GM18499 (cell line): ENCODE results near the gene EAPP.
"Not testable (repeated sequence)": the region's sequence is repeated elsewhere in the genome, so short reads cannot be mapped to it uniquely, and the experiment has no call there.

ENCODE experiments used
- ATAC-seq: cut with Tn5 transposase; IDR thresholded peaks from one replicate; pipeline ENCODE4 v1.9.1; 2021; ENCODE audit warnings: moderate number of reproducible peaks; ENCODE audit not compliant: insufficient read depth, unreplicated experiment

Gene EAPP

DNA sequence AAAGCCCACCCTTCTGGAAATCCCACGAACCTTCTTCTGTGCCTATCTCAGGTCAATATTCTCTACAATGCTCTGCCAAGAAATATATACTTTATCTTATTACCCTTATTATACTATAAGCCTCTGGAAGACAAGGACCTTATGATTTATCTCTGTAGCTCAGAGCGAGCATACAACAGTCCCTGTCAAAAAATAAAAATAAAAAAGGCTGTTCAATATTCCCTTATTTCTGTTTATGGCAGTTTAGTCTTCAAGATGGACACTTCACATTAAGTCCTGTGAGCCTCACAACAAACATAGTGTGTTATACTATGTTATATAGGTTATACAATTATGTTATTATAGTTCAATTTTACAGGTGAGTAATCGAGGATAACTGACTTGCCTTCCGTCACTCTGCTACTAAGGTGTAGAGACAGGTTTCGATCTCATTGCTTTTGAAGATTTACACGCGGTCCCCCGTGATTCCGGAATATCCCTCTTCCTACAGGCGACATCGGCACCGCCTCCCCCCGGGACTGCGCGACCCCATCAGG lies 562 bp downstream of the EAPP start:
- ATAC-seq = peak; percentile 7

DNA sequence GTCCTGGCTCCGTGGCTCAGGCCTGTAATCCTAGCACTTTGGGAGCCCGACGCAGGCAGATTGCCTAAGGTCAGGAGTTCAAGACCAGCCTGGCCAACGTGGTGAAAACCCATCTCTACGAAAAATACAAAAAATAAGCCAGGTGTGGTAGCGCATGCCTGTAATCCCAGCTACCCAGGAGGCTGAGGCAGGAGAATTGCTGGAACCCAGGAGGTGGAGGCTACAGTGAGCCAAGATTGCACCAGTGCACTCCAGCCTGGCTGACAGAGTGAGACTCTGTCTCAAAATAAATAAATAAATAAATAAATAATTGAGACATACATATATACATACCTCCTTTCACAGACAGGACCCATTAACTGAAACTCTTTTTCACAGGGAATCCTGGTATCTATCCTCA lies 1.4 kb downstream of the EAPP start:
- ATAC-seq = not testable (repeated sequence)

DNA sequence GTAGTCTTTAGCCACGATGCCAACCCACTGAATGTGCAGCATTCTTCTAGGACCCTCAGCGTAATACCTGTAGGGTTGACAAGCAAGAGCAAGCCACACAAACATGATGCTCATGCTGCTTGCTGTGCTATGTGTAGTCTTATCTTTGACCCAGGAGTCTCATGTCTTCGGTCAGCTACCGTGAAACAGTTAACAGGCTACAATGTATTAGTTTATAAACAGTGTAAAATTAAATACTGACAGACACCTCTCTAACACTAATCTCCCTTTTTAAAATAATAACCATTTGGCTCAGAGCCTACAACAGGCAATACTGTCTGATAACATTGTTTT lies 1.9 kb downstream of the EAPP start:
- ATAC-seq = no peak

DNA sequence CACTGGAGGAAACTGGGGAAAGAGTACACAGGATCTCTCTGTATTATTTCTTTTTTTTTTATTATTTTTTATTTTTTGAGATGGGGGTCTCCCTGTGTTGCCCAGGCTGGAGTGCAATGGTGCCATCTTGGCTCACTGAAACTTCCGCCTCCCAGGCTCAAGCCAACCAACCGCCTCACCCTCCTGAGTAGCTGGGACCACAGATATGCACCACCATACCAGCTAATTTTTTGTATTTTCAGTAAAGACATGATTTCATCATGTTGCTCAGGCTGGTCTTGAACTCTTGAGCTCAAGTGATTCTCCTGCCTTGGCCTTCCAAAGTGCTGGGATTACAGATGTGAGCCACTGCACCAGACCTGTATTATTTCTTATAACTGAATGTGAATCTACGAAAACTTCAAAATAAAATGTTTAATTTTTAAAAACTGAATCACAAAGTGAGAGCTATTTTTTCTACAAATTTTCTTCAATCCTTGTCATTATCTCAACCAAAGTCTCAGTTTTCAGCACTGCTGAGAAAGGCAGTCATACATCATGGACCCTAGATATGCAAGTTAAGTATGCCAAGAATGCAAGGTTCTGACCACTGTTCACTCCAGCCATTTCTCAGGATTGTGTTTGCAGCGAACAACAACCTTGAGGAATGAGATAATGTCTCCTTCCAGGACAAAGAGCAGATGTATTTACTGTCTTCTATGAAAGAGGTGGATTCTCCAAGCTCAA lies 2.4 kb downstream of the EAPP start:
- ATAC-seq = no peak

DNA sequence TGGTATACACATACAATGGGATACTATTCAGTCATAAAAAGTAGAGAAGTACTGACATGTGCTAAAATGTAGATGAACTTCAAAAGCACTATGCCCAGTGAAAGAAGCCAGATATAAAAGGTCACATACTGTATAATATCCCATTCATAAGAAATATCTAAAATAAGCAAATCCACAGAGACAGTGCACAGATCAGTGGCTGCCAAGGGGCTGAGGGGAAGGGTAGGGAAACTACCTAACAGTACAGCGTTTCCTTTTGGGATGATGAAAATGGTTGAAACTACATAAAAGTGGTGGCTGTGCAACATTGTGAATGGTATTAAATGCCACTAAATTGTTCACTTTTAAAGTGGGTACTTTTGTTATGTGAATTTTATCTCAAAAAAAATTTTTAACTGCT lies 11.9 kb downstream of the EAPP start:
- ATAC-seq = no peak

DNA sequence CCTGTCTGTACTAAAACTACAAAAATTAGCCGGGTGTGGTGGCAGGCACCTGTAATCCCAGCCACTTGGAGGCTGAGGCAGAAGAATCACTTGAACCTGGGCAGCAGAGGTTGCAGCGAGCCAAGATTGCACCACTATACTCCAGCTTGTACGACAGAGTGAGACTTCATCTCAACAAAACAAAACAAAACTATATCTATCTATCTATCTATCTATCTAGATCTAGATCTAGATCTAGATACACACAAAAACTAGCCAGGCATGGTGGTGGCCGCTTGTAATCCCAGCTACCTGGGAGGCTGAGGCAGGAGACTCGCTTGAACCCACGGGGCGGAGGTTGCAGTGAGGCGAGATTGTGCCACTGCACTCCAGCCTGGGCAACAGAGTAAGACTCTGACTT lies 15.3 kb downstream of the EAPP start:
- ATAC-seq = not testable (repeated sequence)

DNA sequence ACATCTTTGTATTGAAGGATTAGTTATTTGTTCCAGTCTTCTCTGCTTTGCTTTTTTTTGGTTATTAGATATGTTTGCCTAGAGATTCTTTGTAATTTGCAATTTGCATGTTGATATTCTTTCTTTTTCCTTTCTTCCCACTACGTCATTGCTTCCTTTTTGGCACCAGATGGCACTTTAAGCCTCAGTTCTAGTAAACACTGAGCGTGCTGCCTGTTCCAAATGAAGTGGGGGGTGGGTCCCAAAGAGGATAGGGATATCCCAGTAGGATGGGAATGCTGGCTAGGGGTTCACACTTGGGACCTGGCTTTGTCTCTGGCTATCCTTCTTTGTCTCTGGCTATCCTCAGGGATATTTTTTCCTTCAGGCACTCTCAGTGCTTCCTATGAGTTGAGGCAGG lies 17.0 kb downstream of the EAPP start:
- ATAC-seq = no peak

DNA sequence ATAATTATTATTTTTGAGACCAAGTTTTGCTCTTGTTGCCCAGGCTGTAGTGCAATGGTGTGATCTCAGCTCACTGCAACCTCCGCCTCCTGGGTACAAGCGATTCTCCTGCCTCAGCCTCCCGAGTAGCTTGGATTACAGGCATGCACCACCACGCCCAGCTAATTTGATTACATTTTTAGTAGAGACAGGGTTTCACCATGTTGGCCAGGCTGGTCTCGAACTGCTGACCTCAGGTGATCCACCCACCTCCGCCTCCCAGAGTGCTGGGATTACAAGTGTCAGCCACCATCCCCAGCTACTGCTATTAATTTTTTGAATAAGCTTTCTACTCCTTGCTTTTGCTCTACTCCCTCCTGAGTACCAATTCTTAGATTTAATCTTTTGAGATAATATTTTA lies 18.4 kb downstream of the EAPP start:
- not testable (repeated sequence) for ATAC-seq

DNA sequence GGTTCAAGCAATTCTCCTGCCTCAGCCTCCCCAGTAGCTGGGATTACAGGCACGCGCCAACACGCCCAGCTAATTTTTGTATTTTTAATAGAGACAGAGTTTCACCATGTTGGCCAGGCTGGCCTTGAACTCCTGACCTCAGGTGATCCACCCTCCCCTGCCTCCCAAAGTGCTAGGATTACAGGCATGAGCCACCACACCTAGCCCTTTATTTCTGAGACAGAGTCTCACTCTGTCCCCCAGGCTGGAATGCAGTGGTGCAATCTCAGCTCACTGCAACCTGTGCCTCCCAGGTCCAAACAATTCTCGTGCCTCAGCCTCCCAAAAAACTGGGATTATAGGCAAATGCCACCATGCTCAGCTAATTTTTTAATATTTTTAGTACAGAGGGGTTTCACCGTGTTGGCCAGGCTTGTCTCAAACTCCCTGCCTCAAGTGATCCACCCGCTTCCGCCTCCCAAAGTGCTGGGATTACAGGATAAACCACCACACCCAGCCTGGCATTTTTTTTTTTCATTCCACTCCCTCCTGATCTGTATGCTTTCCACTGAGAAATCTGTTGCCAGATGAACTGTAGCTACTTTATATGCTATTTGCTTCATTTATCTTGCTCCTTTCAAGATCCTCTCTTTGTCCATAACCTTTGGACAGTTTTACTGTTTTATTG lies 19.1 kb downstream of the EAPP start:
- ATAC-seq = not testable (repeated sequence)

DNA sequence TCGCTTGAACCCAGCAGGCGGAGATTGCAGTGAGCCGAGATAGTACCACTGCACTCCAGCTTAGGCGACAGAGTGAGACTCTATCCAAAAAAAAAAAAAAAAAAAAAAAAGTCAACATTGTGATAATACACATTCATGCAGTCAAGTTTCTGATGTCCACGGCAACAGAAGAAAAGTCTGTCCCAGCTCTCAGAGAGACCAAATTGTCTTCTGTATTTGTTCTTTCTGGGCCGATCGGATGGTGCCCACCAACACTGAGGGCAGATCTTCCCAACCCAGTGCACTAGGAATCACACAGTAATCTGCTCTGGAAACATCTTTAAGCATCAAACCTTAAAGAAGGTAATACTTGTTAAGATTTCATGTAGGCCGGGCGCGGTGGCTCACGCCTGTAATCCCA lies 31.6 kb downstream of the EAPP start:
- ATAC-seq = no peak

DNA sequence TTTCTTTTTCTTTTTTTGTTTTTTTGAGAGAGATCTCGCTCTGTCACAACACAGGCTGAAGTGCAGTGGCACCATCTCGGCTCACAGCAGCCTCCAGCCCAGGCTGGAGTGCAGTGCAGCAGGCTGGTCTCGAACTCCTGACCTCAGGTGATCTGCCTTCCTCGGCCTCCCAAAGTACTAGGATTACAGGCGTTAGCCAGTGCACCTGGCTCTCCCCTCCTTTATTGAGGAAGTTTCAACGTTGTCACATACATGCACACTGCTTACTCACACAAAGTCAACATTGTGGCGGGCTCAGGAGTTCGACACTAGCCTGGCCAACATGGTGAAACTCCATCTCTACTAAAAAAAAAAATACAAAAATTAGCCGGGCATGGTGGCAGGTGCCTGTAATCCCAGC lies 32.0 kb downstream of the EAPP start:
- no peak for ATAC-seq

DNA sequence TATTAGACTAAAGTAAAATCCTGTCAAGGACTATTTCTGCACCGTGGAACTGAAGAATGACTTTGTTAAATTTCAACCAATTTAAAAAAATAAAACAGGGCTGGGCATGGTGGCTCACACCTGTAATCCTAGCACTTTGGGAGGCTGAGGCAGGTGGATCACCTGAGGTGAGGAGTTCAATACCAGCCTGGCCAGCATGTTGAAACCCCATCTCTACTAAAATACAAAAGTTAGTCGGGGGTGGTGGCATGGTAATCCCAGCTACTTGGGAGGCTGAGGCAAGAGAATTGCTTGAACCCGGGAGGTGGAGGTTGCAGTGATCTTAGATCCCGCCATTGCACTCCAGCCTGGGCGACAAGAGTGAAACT lies 34.4 kb downstream of the EAPP start:
- not testable (repeated sequence) for ATAC-seq

DNA sequence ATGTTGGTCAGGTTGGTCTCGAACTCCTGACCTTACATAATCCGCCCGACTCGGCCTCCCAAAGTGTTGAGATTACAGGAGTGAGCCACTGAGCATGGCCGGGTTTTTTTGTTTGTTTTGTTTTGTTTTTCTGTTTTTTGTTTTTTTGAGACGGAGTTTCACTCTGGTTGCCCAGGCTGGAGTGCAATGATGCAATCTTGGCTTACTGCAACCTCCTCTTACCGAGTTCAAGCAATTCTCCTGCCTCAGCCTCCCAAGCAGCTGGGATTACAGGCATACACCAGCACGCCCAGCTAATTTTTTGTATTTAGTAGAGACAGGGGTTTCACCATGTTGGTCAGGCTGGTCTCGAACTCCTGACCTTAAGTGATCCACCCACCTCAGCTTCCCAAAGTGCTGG lies 35.5 kb downstream of the EAPP start:
- ATAC-seq = not testable (repeated sequence)

DNA sequence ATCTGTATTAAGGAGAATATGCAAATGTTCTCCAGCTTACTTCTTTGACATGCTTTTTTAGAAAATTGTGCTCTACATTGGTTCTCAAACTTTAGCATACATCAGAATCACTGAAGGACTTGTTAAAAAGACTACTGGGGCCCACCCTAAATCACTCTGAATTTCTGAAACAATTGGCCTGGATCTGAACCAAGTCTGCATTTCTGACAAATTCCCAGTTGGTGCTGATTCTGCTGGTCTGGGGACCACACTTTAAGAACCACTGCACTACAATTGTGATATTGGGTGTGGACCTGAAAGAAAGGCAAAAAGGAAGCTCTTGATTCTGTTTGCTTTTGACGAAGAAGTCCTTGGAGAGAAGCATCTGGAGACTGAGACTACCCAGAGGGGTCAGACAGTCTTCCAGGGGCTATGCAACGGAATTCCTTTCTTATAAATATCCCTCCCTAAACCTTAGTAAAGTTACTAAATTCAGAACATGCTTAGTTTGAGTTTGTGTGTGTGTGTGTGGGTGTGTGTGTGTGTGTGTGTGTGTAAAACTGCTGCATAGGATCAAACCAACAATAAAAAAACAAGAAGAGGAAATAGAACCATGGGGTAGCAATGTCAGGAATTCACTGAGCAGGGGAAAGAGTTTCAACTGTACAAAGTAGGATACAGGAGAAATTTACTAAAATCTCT lies 36.8 kb downstream of the EAPP start:
- ATAC-seq = no peak

DNA sequence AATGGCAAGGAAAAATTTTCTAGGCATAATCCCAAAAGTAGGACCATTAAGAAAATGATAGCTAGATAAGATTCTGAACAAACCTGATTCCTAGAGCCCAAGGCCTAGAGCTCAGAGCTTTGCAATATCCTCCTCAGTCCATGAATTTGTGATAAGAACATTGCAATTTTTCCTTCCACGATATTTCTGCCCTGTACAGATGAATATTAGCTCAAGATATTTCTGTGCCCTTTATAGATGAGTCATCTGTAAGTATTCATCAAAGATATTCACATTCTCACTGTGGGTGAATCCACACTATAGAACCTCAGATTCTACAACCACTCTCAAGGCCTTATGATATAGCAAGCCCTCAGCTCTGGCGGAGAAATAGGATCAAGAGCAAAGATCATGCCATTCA lies 37.5 kb downstream of the EAPP start:
- ATAC-seq = no peak

DNA sequence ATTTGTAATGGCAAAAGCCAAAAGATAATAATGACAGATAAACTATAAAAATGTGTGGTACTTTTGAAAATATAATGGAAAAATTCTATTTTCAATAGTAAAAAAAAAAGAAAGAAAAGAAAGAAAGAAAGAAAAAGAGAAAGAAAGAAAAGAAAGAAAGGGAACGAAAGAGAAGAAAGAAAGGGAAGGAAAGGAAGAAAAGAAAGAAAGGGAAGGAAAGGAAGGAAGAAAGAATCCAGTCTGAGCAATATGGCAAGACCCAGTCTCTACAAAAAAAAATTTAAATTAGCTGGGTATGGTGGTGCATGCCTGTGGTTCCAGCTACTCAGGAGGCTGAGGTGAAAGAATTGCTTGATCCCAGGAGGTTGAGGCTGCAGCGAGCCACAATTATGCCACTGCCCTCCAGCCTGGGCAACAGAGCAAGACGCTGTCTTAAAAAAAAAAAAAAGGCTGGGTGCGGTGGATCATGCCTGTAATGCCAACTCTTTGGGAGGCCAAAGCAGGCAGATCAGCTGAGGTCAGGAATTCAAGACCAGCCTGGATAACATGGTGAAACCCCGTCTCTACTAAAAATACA lies 38.4 kb downstream of the EAPP start:
- no peak for ATAC-seq

DNA sequence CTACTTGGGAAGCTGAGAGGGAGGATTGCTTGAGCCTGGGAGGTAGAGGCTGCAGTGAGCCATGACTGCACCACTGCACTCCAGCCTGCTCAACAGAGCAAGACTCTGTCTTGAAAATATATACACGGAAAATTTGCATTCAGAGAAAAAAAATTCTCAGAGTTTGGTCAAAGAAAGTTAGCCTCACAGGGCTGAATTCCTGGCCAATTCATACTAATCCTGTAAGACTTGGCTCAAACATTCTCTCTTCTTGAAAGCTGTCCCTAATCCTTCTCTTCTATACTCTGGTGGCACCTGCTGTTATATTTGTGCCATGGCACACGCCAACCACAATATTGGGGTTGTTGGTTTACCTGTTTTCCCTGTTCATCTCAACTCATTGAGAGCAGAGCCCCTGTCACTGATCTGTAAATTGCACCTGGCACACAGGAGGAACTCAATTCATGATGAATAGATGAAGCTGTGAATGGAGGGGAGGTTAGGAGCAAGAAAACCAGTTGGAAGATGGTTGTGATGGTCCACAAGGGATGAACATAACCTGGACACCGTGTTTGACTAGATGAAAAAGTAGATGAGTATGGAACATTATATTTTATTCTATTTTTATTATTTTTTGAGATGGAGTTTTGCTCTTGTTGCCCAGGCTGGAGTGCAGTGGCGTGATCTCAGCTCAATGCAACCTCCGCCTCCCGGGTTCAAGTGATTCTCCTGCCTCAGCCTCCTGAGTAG lies 40.7 kb downstream of the EAPP start:
- ATAC-seq = no peak

DNA sequence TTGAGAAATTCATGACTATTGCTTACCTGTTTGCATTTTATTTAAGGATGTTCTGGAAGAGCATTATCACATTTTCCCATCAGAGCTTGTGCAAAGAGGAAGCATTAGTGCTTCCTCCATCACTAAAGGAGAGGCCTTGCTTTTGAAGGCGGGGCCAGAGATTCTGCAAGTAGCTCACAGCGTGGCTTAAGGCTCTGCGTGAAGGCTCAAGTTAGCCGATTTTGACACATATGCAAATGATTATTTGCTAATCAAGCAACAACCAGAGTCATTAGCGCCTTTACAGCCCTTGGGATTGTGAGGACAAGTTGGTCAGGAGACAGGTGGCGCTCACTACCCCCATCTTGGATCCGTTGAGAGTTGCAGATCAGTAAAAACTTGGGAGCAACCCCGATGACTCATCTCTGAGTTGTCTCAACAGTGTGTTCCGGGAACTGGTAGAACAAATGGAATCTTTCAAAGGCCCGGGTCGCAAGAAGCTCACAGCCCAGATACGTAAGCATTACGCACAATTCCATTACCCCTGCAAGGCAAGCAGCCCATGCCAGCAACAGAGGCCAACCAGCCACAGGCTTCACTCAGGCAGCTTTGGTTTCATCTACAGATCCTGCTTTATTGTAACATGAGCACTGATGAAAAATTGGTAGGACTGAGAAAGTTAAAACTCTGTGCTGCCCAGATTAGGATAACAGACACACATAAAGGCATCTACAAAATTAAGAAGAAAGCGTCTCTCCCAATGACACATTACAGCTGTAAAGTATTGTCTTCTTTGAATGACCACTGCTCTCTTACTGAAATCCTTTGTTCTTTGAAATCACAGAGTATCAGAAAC lies 42.6 kb downstream of the EAPP start:
- no peak for ATAC-seq

DNA sequence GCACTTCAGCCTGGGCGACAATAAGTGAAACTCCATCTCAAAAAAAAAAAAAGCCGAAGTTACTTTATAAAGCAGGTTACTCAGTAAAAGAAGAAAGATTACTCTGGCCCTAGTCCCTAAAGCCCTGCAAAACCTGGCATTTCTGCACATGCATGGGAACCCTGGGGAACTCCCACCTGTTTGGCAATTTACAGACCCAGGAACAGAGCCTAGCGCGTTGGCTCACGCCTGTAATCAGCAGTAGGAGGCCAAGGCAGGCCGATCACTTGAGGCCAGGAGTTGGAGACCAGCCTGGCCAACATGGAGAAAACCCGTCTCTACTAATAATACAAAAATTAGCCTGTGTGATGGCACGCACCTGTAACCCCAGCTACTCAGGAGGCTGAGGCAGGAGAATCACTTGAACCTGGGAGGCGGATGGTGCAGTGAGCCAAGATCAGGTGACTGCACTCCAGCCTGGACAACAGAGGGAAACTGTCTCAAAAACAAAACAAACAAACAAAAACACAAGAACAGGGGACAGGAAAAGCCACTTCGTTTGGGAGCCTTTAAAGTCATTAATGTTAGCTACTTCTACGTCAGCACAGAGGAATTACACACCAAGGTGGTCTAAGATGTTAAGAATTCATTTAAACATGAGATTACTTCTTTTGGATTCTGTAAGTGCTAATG lies 43.4 kb downstream of the EAPP start:
- no peak for ATAC-seq
